Measurements from ENCODE around the gene RSKR.

RSKR gene

DNA sequence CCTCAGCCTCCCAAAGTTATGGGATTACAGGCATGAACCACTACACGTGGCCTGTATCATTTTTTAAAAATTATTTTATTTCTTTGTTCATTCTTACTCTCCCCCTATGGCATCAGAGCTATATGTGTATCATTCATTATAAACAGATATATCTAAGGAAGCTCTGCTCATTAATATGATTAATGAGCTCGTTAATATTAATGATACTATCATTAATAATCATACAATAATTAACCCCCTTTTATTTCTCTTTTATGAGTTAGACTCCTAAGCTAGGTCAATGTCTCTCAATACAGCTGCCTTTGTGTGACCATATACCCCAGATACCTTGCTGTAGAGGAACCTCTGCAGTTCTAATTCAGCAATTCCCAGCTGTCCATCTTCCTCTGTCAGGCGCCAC is 4.5 kb upstream of the RSKR start:
- TF ChIP-seq FOXP2 (optimal IDR thresholded peaks at IDR 0.05; ENCODE audit: borderline replicate concordance, extremely low read depth, extremely low read length, insufficient read depth) (no peak), TAF1 (IDR thresholded peaks at IDR 0.05; ENCODE audit: borderline replicate concordance, insufficient read depth, low read length) (no peak), SIN3A (IDR thresholded peaks at IDR 0.05; ENCODE audit: borderline replicate concordance, insufficient read depth, low read length) (no peak)
- TF ChIP-seq, protein P1, sequence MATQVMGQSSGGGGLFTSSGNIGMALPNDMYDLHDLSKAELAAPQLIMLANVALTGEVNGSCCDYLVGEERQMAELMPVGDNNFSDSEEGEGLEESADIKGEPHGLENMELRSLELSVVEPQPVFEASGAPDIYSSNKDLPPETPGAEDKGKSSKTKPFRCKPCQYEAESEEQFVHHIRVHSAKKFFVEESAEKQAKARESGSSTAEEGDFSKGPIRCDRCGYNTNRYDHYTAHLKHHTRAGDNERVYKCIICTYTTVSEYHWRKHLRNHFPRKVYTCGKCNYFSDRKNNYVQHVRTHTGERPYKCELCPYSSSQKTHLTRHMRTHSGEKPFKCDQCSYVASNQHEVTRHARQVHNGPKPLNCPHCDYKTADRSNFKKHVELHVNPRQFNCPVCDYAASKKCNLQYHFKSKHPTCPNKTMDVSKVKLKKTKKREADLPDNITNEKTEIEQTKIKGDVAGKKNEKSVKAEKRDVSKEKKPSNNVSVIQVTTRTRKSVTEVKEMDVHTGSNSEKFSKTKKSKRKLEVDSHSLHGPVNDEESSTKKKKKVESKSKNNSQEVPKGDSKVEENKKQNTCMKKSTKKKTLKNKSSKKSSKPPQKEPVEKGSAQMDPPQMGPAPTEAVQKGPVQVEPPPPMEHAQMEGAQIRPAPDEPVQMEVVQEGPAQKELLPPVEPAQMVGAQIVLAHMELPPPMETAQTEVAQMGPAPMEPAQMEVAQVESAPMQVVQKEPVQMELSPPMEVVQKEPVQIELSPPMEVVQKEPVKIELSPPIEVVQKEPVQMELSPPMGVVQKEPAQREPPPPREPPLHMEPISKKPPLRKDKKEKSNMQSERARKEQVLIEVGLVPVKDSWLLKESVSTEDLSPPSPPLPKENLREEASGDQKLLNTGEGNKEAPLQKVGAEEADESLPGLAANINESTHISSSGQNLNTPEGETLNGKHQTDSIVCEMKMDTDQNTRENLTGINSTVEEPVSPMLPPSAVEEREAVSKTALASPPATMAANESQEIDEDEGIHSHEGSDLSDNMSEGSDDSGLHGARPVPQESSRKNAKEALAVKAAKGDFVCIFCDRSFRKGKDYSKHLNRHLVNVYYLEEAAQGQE (IDR thresholded peaks at IDR 0.05; ENCODE audit: insufficient read depth in 1 of 2, low read depth in 2 of 2, low read length in 2 of 2) = no peak

DNA sequence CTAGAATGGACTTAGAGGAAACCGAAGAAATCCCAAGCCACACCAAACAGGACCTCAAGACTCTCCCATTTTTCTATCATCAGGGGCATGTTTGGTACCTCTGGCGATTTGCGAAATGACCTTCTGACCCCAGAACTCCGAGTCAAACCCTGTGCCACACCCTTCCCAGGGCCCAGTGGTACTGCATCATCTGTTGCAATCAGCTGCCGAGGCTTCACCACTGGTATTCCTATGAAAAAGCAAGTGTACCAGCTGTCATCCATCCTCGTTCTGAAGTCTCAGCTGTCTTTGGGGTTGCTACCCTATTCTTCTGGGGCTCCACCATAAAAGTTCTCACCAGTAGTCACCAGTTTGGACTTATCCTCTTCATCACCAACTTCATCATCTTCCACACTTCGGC is 2.3 kb upstream of the RSKR start:
- TF ChIP-seq FOXP2 (optimal IDR thresholded peaks at IDR 0.05; ENCODE audit: borderline replicate concordance, extremely low read depth, extremely low read length, insufficient read depth) = no peak
- TF ChIP-seq SIN3A (IDR thresholded peaks at IDR 0.05; ENCODE audit: borderline replicate concordance, insufficient read depth, low read length) = no peak
- TF ChIP-seq, protein P1 (IDR thresholded peaks at IDR 0.05; ENCODE audit: insufficient read depth in 1 of 2, low read depth in 2 of 2, low read length in 2 of 2) = no peak
- TF ChIP-seq TAF1 (IDR thresholded peaks at IDR 0.05; ENCODE audit: borderline replicate concordance, insufficient read depth, low read length) = no peak
- TF ChIP-seq POLR2AphosphoS5 (IDR thresholded peaks at IDR 0.05; ENCODE audit: low read depth, low read length) = no peak

DNA sequence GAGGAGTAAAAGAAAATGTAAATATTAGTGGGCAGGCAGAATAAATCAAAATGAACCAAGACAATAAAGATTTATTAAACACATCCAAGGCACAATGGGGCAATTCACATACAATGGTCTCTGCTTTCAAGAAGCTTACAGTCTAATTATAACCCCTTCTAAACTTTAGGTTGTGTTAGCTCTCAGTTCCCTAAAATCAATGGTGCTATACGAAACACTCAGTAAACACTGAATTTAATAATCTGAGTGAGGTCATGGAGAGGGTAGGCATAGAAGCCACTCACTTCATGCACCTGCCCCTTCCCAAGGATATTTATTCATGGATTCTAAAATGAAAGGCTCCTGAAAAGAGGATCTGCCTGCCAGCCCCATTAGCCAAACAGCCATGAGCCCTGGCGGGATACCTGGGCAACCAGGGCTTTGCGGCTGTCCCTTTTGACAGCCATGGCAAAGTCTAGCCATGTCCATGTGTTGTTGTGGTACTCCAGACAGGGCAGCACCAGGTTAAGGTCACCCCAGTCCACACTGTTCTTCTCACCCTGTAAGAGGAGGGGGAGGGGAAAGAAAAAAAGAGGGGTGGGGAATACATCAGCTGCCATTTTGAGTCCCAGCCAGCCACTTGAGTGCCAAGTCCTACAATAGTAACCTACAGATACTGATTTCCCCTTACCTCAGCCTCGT is 1.4 kb upstream of the RSKR start:
- TF ChIP-seq FOXP2 (optimal IDR thresholded peaks at IDR 0.05; ENCODE audit: borderline replicate concordance, extremely low read depth, extremely low read length, insufficient read depth) = no peak
- TF ChIP-seq TAF1 (IDR thresholded peaks at IDR 0.05; ENCODE audit: borderline replicate concordance, insufficient read depth, low read length) = no peak
- TF ChIP-seq POLR2AphosphoS5 (IDR thresholded peaks at IDR 0.05; ENCODE audit: low read depth, low read length) = no peak
- TF ChIP-seq, protein P1 (IDR thresholded peaks at IDR 0.05; ENCODE audit: insufficient read depth in 1 of 2, low read depth in 2 of 2, low read length in 2 of 2) = no peak
- TF ChIP-seq SIN3A (IDR thresholded peaks at IDR 0.05; ENCODE audit: borderline replicate concordance, insufficient read depth, low read length) = no peak

DNA sequence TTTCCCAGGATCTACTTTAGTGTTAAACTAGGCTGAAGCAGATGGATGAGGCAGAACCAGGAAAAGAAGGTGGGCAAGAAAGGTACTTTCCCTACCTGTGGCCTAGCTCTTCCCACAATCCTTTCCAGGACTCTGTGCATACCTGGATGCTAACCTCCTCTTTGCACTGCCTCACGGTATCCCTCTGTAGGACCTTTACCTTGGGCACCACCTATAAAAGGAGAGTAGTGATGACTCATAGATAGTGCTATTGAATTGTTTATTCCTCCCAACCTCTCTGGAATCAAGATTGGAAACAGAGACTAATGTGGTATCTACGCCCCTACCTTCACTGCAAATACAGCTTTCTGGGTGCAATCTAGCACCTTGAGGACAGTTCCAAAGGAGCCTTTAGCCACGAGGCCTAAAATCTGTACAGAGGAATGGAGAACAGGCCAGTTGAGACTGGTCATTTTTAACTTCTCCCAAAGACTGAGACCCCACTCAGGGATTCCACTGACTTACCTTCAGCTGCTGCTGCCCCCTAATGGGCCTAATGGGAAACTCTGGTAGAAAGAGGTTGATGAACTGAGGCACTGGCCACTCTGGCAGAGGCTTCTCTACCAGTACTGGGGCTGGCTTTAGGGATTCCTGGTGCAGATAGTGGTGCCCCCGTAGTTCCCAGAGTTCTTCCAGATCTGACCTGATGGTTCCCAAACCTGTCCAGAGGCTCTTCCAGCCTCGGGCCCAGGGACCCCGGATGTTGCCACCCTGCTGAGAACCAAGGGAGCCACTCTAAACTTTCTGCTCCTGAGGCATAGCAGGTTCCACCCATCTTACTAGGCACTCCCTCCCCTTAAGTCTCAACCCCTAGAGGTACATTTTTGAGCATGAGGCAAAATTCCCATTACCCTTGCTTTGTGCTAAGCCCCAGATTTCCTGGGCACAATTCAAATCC is 781 bp downstream of the RSKR start:
- TF ChIP-seq SIN3A (IDR thresholded peaks at IDR 0.05; ENCODE audit: borderline replicate concordance, insufficient read depth, low read length) (no peak), POLR2AphosphoS5 (IDR thresholded peaks at IDR 0.05; ENCODE audit: low read depth, low read length) (no peak), TAF1 (IDR thresholded peaks at IDR 0.05; ENCODE audit: borderline replicate concordance, insufficient read depth, low read length) (no peak), FOXP2 (optimal IDR thresholded peaks at IDR 0.05; ENCODE audit: borderline replicate concordance, extremely low read depth, extremely low read length, insufficient read depth) (no peak)
- TF ChIP-seq, protein P1 (IDR thresholded peaks at IDR 0.05; ENCODE audit: insufficient read depth in 1 of 2, low read depth in 2 of 2, low read length in 2 of 2) = no peak
